NCI-H2196 (cell line): ENCODE measurements around the gene GLT8D2.

Experiments used
- DNase-seq: peaks from one replicate; lab custom pipeline; 2025; ENCODE audit not compliant: unreplicated experiment; lab: John Stamatoyannopoulos, UW

The GLT8D2 gene

DNA sequence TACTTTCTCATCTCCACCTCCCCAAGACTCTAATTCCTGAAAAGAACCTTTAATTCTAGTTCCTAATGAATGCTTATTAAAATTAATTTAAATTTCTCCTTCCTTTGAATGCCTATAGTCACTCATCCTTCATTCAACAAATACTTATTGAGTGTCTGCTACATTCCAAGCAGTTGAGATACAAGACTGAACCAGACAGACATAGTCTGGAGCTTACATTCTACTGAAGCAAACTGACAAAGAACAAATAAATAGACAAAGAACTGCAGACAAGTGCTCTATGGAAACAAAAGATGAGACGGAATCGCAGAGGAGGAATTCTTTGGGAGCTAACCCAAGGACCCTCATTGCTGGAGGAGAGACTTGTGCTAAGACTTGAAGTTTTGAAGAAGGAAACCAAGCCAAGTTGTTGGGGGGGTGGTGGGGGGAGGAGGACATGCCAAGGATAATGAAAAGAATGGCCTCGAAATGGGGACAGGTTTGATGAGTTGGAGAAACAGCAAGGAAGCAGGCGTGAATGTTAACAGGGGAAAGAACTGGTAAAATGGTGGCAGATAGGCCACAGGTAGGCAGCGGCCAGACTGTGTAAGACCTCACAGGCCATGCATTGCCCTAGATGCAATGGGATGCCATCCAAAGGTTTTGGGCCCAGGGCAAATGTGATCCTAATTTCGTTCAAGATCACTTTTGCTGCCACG, 94.0 kb downstream of the GLT8D2 start:
- no peak for DNase-seq

- DNase-seq: no peak
These were observed 97.5 kb downstream of the GLT8D2 start for GRCh38 chr12:103952497-103952896.

- DNase-seq: no peak
These were observed 101.1 kb downstream of the GLT8D2 start for GRCh38 chr12:103948746-103949406.

DNA sequence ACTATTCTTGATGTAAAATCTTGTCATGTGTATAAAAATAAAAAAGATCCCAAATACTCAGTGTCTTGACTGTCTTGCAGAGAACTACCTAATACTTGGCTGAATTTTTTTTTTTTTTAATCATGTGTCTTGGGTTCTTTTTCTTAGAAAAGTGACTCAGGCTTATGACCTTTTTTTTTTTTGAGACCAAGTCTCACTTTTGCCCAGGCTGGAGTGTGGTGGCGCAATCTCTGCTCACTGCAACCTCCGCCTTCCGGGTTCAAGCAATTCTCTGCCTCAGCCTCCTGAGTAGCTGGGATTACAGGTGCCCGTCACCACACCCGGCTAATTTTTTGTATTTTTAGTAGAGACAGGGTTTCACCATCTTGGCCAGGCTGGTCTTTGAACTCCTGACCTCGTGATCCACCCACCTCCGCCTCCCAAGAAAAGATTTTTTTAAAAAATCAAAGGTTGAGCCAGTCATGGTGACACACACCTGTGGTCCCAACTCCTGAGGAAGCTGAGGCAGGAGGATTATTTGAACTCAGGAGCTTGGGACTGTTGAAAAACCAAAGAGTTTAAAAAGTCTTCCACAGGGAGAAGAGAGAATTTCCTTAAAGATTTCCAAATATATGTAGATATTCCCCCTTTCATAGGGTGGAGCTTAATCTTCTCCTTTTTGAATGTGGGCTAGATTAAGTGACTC, 102.0 kb downstream of the GLT8D2 start:
- DNase-seq: no peak

DNA sequence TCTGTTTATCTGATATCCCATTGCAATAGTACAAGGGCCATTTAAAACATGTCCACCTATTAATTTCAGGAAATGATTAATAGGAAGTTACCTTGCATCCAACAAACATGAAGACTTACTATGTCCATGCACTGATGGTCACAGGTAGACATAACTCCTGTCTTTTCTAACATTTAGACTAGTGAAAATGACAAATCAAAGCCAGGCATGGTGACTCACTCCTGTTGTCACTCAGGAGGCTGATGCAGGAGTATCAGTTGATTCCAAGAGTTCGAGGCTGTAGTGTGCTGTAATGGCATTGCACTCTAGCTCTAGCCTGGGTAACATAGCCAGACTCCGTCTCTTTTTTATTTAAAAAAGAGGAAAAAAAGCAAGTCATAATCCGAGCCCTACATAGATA, 105.0 kb downstream of the GLT8D2 start:
- no peak for DNase-seq
